Testis (tissue), 2 donors: Measurements from ENCODE around the gene FAM136A.
"Not testable (repeated sequence)": the region's sequence is repeated elsewhere in the genome, so short reads cannot be mapped to it uniquely, and the experiment has no call there.

ENCODE experiments used
- CTCF ChIP-seq, 3 experiments: fragments of 450-650 bp in 2 of 3; fragments of 200-600 bp in 1 of 3; sonication (generic) in 1 of 3; IDR thresholded peaks; one replicate each; pipeline ENCODE4 v1.5.1; 2016 to 2019; ENCODE audit warnings: antibody characterized with exemption in 3 of 3, mild to moderate bottlenecking in 2 of 3, moderate library complexity in 1 of 3
- POLR2A ChIP-seq: fragments of 450-650 bp; IDR thresholded peaks from one replicate; pipeline ENCODE4 v1.6.1; 2017; ENCODE audit warnings: antibody characterized with exemption, mild to moderate bottlenecking, moderate library complexity

GRCh38 chr2:70302195-70302546, 304 bp upstream of the FAM136A start:
- TF ChIP-seq CTCF (IDR thresholded peaks at IDR 0.05); POLR2A: not testable (repeated sequence)
